ENCODE results near the gene PDSS1. TPM values are rescaled to one million over a fixed set of nuclear protein-coding genes. Genes with fewer than 3 reads are reported as not detected.

The PDSS1 gene
- total RNA-seq, 2 experiments from 2014 or later: 3.8 to 4.5 TPM

DNA sequence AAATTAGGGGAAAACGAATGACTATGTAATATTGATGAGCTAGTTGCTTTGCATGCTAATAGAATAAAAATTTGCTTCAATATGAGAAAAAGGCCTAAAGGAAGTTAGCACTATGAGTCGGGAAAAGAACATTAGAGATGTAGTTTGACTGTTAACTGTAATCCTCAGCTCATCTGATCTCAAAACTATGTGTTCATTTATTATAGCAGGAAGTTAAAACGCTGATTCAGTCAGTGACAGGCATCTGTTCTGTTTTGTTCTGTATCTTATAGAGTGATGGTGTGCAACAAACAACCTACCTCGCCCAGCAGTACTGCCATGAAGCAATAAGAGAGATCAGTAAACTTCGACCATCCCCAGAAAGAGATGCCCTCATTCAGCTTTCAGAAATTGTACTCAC lies 48.6 kb downstream of the PDSS1 start:
- H3K27me3 ChIP-seq (ENCODE audit: control insufficient read depth in 1 of 2, insufficient read depth in 2 of 2, low read length in 2 of 2): no peaks in the 10 kb centered on the region
- H3K36me3 ChIP-seq (ENCODE audit: insufficient read depth, low read length): peaks cover 62% of the 10 kb centered on the region
- Mint-ChIP-seq H3K27ac (peak overlapping the region; percentile 55), H3K9me3 (no peaks in the 10 kb centered on the region), H3K4me1 (ENCODE audit: low read depth) (peaks cover 17% of the 10 kb centered on the region), H3K4me3 (no peak overlapping the region), H3K27me3 (no peaks in the 10 kb centered on the region), H3K36me3 (ENCODE audit: low read depth) (peaks cover 88% of the 10 kb centered on the region)
- H3K4me3 ChIP-seq (ENCODE audit: low read length): no peak overlapping the region
- ChIA-PET POLR2A (no interaction called here), CTCF (interaction anchor here (1.1 kb wide), 1 partner anchor 115 kb away, joined by 4 read pairs; the partner anchor contains the start of gene ABI1)
- TF ChIP-seq, protein P1, sequence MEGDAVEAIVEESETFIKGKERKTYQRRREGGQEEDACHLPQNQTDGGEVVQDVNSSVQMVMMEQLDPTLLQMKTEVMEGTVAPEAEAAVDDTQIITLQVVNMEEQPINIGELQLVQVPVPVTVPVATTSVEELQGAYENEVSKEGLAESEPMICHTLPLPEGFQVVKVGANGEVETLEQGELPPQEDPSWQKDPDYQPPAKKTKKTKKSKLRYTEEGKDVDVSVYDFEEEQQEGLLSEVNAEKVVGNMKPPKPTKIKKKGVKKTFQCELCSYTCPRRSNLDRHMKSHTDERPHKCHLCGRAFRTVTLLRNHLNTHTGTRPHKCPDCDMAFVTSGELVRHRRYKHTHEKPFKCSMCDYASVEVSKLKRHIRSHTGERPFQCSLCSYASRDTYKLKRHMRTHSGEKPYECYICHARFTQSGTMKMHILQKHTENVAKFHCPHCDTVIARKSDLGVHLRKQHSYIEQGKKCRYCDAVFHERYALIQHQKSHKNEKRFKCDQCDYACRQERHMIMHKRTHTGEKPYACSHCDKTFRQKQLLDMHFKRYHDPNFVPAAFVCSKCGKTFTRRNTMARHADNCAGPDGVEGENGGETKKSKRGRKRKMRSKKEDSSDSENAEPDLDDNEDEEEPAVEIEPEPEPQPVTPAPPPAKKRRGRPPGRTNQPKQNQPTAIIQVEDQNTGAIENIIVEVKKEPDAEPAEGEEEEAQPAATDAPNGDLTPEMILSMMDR (IDR thresholded peaks at IDR 0.05): no peak
- intact Hi-C loops (cut with DNase I, micrococcal nuclease): no loop called here
- H3K4me1 ChIP-seq (ENCODE audit: insufficient read depth, low read length): no peaks in the 10 kb centered on the region
- DNase-seq: no peak
- H3K9me3 ChIP-seq (ENCODE audit: control insufficient read depth in 1 of 2, insufficient read depth in 1 of 2, low read length in 2 of 2): no peaks in the 10 kb centered on the region
- H3K27ac ChIP-seq (ENCODE audit: low read depth in 1 of 2, low read length in 2 of 2): no peak overlapping the region
- ATAC-seq (ENCODE audit: poor library complexity): no peak

GRCh38 chr10:26755443-26755903 lies 58.0 kb downstream of the PDSS1 start:
- Histone ChIP-seq H3K4me3 (ENCODE audit: low read length) (no peak overlapping the region), H3K36me3 (ENCODE audit: insufficient read depth, low read length) (peaks cover 45% of the 10 kb centered on the region), H3K9me3 (ENCODE audit: control insufficient read depth in 1 of 2, insufficient read depth in 1 of 2, low read length in 2 of 2) (no peaks in the 10 kb centered on the region), H3K27me3 (ENCODE audit: control insufficient read depth in 1 of 2, insufficient read depth in 2 of 2, low read length in 2 of 2) (no peaks in the 10 kb centered on the region), H3K27ac (ENCODE audit: low read depth in 1 of 2, low read length in 2 of 2) (no peak overlapping the region), H3K4me1 (ENCODE audit: insufficient read depth, low read length) (no peaks in the 10 kb centered on the region)
- Mint-ChIP-seq H3K9me3 (no peaks in the 10 kb centered on the region), H3K27me3 (no peaks in the 10 kb centered on the region), H3K27ac (peak overlapping the region; percentile 43), H3K4me1 (ENCODE audit: low read depth) (peaks cover 4% of the 10 kb centered on the region), H3K36me3 (ENCODE audit: low read depth) (peaks cover 72% of the 10 kb centered on the region), H3K4me3 (no peak overlapping the region)
- TF ChIP-seq, protein P1 (IDR thresholded peaks at IDR 0.05): no peak
- ChIA-PET CTCF (interaction anchor here (0.8 kb wide), 1 partner anchor 468 kb away, joined by 3 read pairs; no protein-coding TSS in a partner anchor), POLR2A (no interaction called here)
- intact Hi-C loops (cut with DNase I, micrococcal nuclease): no loop called here
- ATAC-seq (ENCODE audit: poor library complexity): no peak
- no peak for DNase-seq

- Mint-ChIP-seq H3K36me3 (ENCODE audit: low read depth) (peaks cover 60% of the 10 kb centered on the region), H3K27ac (no peak overlapping the region), H3K4me1 (ENCODE audit: low read depth) (peaks cover 4% of the 10 kb centered on the region), H3K4me3 (no peak overlapping the region), H3K27me3 (no peaks in the 10 kb centered on the region), H3K9me3 (no peaks in the 10 kb centered on the region)
- Histone ChIP-seq H3K4me1 (ENCODE audit: insufficient read depth, low read length) (no peaks in the 10 kb centered on the region), H3K27me3 (ENCODE audit: control insufficient read depth in 1 of 2, insufficient read depth in 2 of 2, low read length in 2 of 2) (no peaks in the 10 kb centered on the region), H3K36me3 (ENCODE audit: insufficient read depth, low read length) (peaks cover 50% of the 10 kb centered on the region), H3K27ac (ENCODE audit: low read depth in 1 of 2, low read length in 2 of 2) (no peak overlapping the region), H3K4me3 (ENCODE audit: low read length) (no peak overlapping the region), H3K9me3 (ENCODE audit: control insufficient read depth in 1 of 2, insufficient read depth in 1 of 2, low read length in 2 of 2) (no peaks in the 10 kb centered on the region)
- TF ChIP-seq, protein P1 (IDR thresholded peaks at IDR 0.05): no peak
- ChIA-PET CTCF (no interaction called here), POLR2A (no interaction called here)
- ATAC-seq (ENCODE audit: poor library complexity) (no peak), DNase-seq (no peak)
- intact Hi-C loops (cut with DNase I, micrococcal nuclease): no loop called here
Measured at GRCh38 chr10:26759008-26759407, 61.5 kb downstream of the PDSS1 start.
